Measurements from ENCODE around the gene TMEM129.
"Not testable (repeated sequence)": the region's sequence is repeated elsewhere in the genome, so short reads cannot be mapped to it uniquely, and the experiment has no call there.

The TMEM129 gene

DNA sequence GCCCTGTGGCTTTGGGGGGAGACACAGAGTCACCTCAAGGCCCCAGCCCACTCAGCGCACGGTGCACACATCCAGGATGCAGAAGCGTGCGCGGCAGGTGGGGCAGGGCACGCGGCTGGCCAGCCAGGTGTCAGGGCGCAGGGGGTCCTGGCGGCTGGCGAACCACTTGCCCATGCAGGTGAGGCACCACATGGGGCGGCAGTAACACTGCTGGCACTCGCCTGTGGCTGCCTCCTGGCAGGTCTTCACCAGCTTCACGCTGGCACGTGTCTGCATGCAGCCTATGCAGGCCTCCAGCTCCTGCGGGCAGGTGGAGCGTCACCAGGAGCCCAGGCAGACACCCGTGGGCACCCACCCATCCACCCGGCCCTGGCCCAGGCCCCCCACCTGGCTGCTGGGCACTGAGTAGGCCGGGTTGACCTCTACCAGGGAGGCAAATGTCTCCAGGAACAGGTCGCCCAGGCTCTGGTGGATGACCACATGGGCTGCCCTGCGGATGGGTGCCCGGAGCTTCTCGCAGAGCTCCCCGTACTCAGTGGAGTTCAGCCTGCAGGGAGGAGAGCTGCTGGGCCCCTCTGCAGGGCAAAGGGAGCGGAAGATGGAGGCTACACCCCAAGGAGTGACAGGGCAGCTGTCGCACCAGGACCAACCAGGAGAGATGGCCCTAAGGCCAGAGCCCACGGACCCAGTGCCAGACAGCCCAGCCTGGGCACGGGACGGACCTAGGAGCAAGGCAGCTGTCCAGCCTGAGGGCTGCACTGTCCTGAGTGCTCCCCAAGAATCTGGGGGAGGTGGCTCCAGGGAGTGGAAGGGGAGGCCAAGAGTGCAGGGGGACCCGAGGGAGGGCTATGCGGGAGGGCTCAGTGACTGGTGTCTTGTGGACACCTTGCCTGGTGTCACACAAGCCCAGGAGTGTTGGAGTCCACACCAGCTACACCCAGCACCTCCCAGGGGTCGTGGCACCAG, 3.7 kb downstream of the TMEM129 start:
- DNase-seq, result no peak

- no peak for DNase-seq
Measured at GRCh38 chr4:1716065-1716945, 4.8 kb downstream of the TMEM129 start.

DNA sequence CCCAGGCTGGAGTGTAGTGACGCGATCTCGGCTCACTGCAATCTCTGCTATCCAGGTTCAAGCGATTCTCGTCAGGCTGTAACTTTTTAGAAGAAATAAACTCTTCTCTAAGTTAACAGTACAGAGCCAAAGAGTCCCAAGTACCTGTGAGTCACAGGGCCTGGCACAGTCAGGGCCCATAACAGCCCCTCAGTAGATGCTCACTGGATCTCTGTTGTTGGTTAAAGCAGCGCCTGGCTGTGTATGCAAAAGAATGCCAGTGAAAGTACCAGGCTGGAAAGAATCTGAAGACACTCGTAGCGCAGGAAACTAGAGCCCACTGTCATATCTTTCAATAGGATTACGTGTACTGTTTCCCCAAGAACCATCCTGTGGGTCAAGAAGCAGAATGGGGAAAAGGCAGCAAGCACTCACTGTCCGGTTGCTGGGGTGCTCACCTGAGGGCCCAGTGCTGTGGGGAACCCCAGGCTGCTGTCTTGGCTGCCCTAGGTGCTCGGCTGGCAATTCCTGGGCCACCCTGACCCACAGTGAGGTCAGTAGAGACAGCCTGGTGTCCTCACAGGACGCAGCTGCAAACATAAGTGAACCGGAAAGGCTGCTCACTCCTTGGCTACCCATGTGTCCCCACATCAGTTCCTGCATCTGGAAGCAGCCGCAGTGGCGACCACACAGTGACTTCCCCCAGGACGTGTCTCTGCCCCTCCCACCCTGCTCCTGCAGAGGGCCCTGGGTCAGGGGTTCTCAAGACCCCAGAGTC, 5.9 kb downstream of the TMEM129 start:
- peak in 1 of 2 donors; percentile 61 for DNase-seq

- DNase-seq, result no peak
Measured at GRCh38 chr4:1714303-1715001, 6.7 kb downstream of the TMEM129 start.

DNA sequence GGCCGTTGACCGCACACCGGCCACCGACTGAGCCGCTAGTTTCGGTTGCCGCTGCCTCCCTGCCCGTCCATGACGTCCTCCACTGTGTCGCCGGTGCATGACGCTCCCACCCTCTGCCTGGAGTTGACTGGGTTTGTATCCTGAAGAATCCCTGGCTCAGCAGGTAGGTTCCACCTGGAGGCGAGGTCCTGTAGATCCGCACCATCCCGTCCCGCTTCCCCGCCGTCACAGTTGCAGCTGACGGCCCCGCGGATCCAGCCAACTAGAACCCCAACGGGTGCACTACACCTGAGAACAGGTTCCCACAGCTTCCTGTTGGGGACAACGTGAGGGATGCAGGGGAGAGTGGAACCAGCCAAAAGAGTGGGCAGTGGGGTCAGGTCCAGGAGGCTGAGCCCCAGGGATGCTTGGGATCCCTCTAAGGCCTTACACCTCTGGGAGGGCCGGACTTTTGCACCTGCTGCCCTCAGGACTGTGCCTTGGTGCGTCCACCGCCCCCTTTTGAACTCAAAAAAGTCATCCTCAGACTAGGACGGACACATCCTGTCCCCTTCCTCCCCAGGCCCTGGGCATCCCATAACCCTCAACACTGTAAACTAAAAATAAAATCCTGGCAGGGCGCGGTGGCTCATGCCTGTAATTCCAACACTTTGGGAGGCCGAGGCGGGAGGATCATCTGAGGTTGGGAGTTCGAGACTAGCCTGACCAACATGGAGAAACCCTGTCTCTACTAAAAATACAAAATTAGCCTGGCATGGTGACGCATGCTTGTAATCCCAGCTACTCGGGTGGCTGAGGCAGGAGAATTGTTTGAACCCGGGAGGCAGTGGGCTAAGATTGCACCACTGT, 7.9 kb downstream of the TMEM129 start:
- DNase-seq, result no peak

- DNase-seq, result peak; percentile 99
Measured at GRCh38 chr4:1712216-1713002, 8.7 kb downstream of the TMEM129 start, which contains the start of gene SLBP. TSS of gene SLBP (minus strand) at chr4:1712319. CDS start at chr4:1712188, 131 bp downstream.

DNA sequence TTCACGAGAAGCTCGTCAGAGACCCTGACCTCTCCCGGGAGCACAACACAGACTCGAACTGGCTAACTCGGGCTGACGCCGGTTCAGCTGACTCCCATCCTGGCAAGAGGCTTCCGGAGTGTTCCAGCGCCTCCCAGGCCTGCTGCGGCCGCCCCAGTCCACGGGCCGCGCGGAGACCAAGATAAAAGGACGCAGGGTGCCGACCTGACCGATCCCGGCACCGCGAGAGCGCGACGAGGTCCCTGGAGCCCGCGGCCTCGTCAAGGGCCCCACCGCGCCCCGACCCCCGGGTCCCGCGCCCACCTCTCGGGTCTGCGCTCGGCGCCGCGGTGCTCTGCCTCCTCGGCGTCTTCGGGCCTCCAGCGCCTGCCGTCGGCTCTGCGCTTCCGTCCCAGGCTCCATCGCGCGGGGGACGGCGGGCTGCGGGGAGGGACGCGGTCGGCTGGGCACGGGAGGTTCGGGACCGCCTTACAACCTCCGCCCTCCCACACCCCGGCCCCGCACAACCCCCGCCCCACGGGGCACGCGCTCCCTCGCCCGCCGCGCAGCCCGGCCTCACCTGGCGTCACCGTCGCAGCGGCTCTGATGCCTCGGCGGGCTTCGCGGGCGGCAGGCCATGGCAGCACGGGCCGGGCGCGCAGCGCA, 9.4 kb downstream of the TMEM129 start:
- peak; percentile 35 for DNase-seq

DNA sequence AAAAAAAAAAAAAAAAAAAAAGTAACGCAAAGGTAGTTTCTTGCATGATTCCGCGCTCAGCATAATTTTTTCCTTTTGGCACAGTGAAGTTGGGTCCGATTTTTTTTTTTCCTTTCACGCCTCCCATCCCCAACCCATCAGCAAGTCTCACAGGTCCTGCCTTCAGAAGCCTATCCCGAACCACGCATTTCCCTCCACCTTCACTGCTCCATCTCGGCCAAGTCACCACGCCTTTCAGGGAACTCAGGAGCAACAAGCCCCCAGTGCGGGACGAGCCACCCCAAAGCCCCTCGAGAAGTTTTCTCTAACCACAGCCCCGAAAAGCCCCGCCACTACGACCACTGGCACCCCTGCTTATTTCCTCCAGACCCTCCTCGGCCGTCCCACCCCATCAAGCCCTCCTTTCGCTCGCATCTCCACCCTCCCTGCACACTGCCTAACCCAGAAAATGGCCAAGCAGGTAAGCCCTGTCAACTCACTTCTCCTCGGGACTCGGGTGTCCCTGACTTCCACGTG, 10.0 kb downstream of the TMEM129 start:
- no peak for DNase-seq

GRCh38 chr4:1708581-1708980, 12.5 kb downstream of the TMEM129 start:
- no peak for DNase-seq

DNA sequence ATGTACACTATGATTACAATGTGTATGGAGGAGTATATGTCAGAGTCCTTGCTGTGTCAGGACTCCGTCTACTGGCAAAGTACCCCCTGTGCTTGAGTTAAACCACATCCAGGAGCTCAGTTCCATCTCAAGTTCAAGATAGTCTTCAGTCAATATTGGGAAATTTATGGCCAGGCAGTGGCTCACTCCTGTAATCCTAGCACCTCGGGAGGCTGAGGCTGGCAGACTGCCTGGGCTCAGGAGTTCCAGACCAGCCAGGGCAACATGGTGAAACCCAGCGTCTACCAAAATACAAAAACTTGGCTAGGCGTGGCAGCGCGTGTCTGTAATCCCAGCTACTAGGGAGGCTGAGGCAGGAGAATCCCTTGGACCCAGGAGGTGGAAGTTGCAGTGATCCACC, 14.8 kb downstream of the TMEM129 start:
- DNase-seq, result no peak

DNA sequence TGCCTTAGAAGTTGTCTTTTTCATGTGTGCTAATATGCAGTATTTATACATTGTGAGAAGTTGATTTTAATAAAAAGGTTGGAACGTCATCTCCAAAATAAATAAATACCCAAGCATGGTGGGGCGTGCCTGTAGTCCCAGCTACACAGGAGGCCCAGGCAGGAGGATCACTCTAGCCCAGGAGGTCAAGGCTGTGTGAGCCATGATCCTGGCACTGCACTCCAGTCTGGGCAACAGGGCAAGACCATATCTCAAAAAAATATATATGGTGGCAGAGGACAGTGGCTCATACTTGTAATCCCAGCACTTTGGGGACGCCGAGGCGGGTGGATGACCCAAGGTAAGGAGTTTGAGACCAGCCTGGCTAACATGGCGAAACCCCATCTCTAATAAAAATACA, 15.4 kb downstream of the TMEM129 start:
- DNase-seq, result no peak

DNA sequence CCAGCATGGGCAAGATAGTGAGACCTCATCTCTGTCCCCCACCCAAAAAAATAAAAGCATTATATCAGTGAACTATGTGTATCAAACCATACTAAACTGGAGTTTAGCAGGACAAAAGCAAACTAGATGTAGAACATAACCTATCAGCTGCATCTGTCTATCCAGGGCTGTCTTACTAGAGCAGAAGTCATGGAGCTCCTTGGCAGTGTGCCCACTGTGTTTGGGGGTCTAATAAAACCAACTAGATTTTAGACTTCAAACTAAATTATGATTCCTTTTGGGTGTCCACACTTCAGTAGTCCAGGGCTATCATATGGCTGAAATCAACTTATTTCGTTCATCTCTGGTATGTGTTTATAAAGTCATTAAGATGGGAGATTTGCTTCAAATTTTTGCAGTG, 17.3 kb downstream of the TMEM129 start:
- no peak for DNase-seq

GRCh38 chr4:1701671-1702070, 19.5 kb downstream of the TMEM129 start:
- not testable (repeated sequence) for DNase-seq

GRCh38 chr4:1695913-1696312, 25.2 kb downstream of the TMEM129 start:
- DNase-seq, result no peak

- peak; percentile 82 to 83 for DNase-seq
Measured at GRCh38 chr4:1693131-1693896, 27.8 kb downstream of the TMEM129 start.

DNA sequence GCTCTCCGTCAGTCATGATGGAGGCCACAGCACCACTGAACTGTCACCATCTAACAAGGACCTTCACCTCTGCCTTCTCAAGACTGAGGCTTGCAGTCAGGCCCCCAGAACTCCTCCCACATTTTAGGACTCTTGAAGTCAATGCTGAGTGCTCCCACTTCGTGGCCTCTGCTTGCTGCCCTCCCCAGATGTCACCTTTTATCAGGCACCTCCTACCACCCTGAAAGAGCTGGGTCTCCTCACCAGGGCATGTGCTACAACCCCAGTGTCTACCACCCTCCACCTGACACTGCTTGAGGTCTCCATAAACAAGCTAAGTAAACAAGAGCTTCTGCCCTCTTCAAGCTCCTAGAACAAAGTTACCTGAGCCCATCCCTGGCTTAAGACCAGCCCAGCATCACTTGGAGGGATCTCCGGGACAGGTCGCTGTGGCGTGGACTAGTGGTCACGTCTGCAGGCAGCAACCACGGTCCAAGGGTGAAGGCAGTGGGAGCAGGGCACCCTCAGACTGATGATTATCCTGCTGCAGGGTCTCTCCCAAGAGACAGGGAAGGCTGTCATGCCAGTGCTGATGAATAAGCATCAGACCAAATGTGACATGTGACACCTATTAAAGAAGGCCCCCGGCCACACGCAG, 29.3 kb downstream of the TMEM129 start:
- no peak for DNase-seq

DNA sequence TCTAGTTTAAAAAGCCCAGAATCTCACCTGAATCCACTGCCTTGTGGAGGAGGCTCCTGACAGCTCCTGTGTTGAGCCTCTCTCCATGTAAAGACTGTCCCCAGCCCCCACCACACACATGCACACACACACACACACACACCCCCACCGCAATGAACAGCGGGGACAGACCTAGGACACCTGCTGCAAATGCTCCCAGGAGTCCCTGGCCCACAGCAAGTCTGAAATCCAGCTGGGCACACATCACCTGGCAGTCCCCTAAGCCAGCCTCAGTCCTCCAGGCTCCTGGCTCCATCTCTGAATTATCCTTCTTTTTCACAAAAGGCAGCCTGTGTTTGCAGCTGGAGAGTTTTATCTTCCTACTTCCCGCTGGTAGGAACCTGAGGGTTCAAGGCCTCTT, 30.4 kb downstream of the TMEM129 start:
- DNase-seq, result no peak

GRCh38 chr4:1686440-1687036, 34.6 kb downstream of the TMEM129 start:
- DNase-seq, result no peak

Measured in CD4-positive, alpha-beta T cell treated with Interleukin-1 beta for 1 hour (primary cell).